Activated T-helper 1 cell treated with anti-CD3 and anti-CD28 coated beads, Interleukin-2, amount 50 U/mL, for 16 hours (primary cell): ENCODE measurements around the gene GCLC.

Experiments used
- DNase-seq, 2 donors: peaks; one replicate each; pipeline ENCODE4 v3.0.0-alpha.2; 2020; ENCODE audit warnings: low read depth in 1 of 2, low spot score in 1 of 2

GCLC gene

GRCh38 chr6:53527249-53527765, 17.6 kb downstream of the GCLC start:
- DNase-seq, result no peak

GRCh38 chr6:53526000-53526399, 18.9 kb downstream of the GCLC start:
- DNase-seq, result no peak

- DNase-seq, result no peak
These were observed 20.5 kb downstream of the GCLC start for GRCh38 chr6:53524455-53524815.

GRCh38 chr6:53523511-53524454, 21.1 kb downstream of the GCLC start:
- DNase-seq, result no peak

- DNase-seq, result no peak
These were observed 24.5 kb downstream of the GCLC start for GRCh38 chr6:53520320-53520928.

- no peak for DNase-seq
These were observed 26.0 kb downstream of the GCLC start for GRCh38 chr6:53518862-53519261.

GRCh38 chr6:53517021-53517420, 27.9 kb downstream of the GCLC start:
- DNase-seq, result no peak

- no peak for DNase-seq
These were observed 30.2 kb downstream of the GCLC start for GRCh38 chr6:53514677-53515076.

- DNase-seq, result no peak
These were observed 31.4 kb downstream of the GCLC start for GRCh38 chr6:53513519-53513966.

GRCh38 chr6:53513056-53513455, 31.8 kb downstream of the GCLC start:
- DNase-seq, result no peak

GRCh38 chr6:53512626-53513025, 32.3 kb downstream of the GCLC start:
- DNase-seq, result no peak

- DNase-seq, result no peak
These were observed 34.2 kb downstream of the GCLC start for GRCh38 chr6:53510746-53511145.

- no peak for DNase-seq
These were observed 38.0 kb downstream of the GCLC start for GRCh38 chr6:53506872-53507271.

- DNase-seq, result no peak
These were observed 40.4 kb downstream of the GCLC start for GRCh38 chr6:53504512-53504911.

GRCh38 chr6:53503060-53503459, 41.8 kb downstream of the GCLC start:
- no peak for DNase-seq

GRCh38 chr6:53501432-53501831, 43.5 kb downstream of the GCLC start:
- no peak for DNase-seq

- no peak for DNase-seq
These were observed 44.8 kb downstream of the GCLC start for GRCh38 chr6:53500095-53500494.

- no peak for DNase-seq
These were observed 45.8 kb downstream of the GCLC start for GRCh38 chr6:53499094-53499493.

- no peak for DNase-seq
These were observed 46.3 kb downstream of the GCLC start for GRCh38 chr6:53498649-53499048.

- DNase-seq, result no peak
These were observed 47.0 kb downstream of the GCLC start for GRCh38 chr6:53497905-53498304.

- DNase-seq, result no peak
These were observed 48.0 kb downstream of the GCLC start for GRCh38 chr6:53496797-53497375.
